IMR-90 (cell line): ENCODE results near the gene HPN. TPM values are rescaled to one million over a fixed set of nuclear protein-coding genes. Genes with fewer than 3 reads are reported as not detected.

Experiments
- ATAC-seq: fragments of 200-7000 bp; cut with Tn5 transposase; 2 replicates; pipeline ENCODE4 v1.9.1; 2020; ENCODE audit warnings: low read depth, mild to moderate bottlenecking, moderate library complexity
- BruUV-seq: library from RNA; stranded (reverse); fragments of 400-500 nt; replicated peaks from 2 replicates; lab custom pipeline; 2021; lab: Mats Ljungman, UMichigan
- CTCF ChIA-PET: fragments of 300-600 bp; formaldehyde crosslinking; extraction: SDS; loops from one replicate; lab custom pipeline; 2021; ENCODE audit warnings: antibody characterized with exemption; lab: Yijun Ruan, JAX
- POLR2A ChIA-PET: fragments of 300-600 bp; sonication (Branson Sonifier 250); formaldehyde crosslinking; loops from one replicate; lab custom pipeline; 2022; ENCODE audit warnings: antibody characterized with exemption; ENCODE audit not compliant: unreplicated experiment; lab: Charles Lee
- DNase-seq: peaks from one replicate; pipeline ENCODE4 v3.0.0; 2013
- H2AFZ ChIP-seq: replicated peaks from 2 replicates; pipeline ENCODE3; 2013; ENCODE audit warnings: low read length, mild to moderate bottlenecking; ENCODE audit not compliant: poor library complexity
- H2AK5ac ChIP-seq: 2 replicates; pipeline ENCODE4 v1.6.1; 2013; ENCODE audit warnings: low read depth, low read length, inconsistent platforms
- H2AK9ac ChIP-seq: replicated peaks from 2 replicates; pipeline ENCODE3; 2013; ENCODE audit warnings: mild to moderate bottlenecking, low read depth, low read length, moderate library complexity; ENCODE audit not compliant: poor library complexity
- H2BK120ac ChIP-seq: 2 replicates; pipeline ENCODE4 v1.6.1; 2013; ENCODE audit warnings: low read depth, low read length, inconsistent platforms
- H2BK15ac ChIP-seq: 3 replicates; pipeline ENCODE4 v1.6.1; 2013; ENCODE audit warnings: low read depth, low read length, inconsistent platforms
- H2BK20ac ChIP-seq: 2 replicates; pipeline ENCODE4 v1.6.1; 2013; ENCODE audit warnings: low read depth, mild to moderate bottlenecking, inconsistent platforms, low read length, moderate library complexity
- H2BK5ac ChIP-seq: 2 replicates; pipeline ENCODE4 v1.6.1; 2013; ENCODE audit warnings: mild to moderate bottlenecking, low read depth, low read length, inconsistent platforms; ENCODE audit not compliant: poor library complexity, severe bottlenecking
- H3K14ac ChIP-seq: replicated peaks from 2 replicates; pipeline ENCODE4 v1.6.1; 2013; ENCODE audit warnings: low read depth, low read length, inconsistent platforms
- H3K18ac ChIP-seq: 2 replicates; pipeline ENCODE4 v1.6.1; 2013; ENCODE audit warnings: low read depth, low read length, control low read depth
- H3K23ac ChIP-seq: 2 replicates; pipeline ENCODE4 v1.6.1; 2013; ENCODE audit warnings: low read depth, low read length, inconsistent platforms
- H3K27ac ChIP-seq: 2 replicates; pipeline ENCODE4 v1.5.1; 2013; ENCODE audit warnings: mild to moderate bottlenecking, control low read depth, low read length; ENCODE audit not compliant: insufficient read depth
- H3K27me3 ChIP-seq: 2 replicates; pipeline ENCODE4 v1.6.1; 2013; ENCODE audit warnings: low read length; ENCODE audit not compliant: control insufficient read depth, insufficient read depth
- H3K36me3 ChIP-seq: 2 replicates; pipeline ENCODE4 v1.6.1; 2013; ENCODE audit warnings: low read length, mixed read lengths; ENCODE audit not compliant: control insufficient read depth, insufficient read depth
- H3K4ac ChIP-seq: 2 replicates; pipeline ENCODE4 v1.6.1; 2013; ENCODE audit warnings: low read depth, low read length, inconsistent platforms
- H3K4me1 ChIP-seq: 2 replicates; pipeline ENCODE4 v1.6.1; 2013; ENCODE audit warnings: low read length, mixed read lengths; ENCODE audit not compliant: control insufficient read depth, insufficient read depth
- H3K4me2 ChIP-seq: 2 replicates; pipeline ENCODE4 v1.6.1; 2013; ENCODE audit warnings: low read depth, mild to moderate bottlenecking, control low read depth, low read length, moderate library complexity
- H3K4me3 ChIP-seq: 2 replicates; pipeline ENCODE4 v1.5.1; 2013; ENCODE audit warnings: low read depth, mild to moderate bottlenecking, control low read depth, low read length, moderate library complexity; ENCODE audit not compliant: insufficient read depth
- H3K56ac ChIP-seq: 2 replicates; pipeline ENCODE4 v1.6.1; 2013; ENCODE audit warnings: low read length, inconsistent platforms; ENCODE audit not compliant: insufficient read depth; ENCODE audit errors: extremely low read depth
- H3K79me1 ChIP-seq, 2 experiments: 2 replicates each; pipeline ENCODE4 v1.6.1; 2013; ENCODE audit warnings: low read length in 2 of 2, inconsistent platforms in 1 of 2, low read depth in 1 of 2
- H3K9ac ChIP-seq: 2 replicates; pipeline ENCODE4 v1.6.1; 2013; ENCODE audit warnings: low read depth, low read length, control low read depth
- H3K9me1 ChIP-seq: 2 replicates; pipeline ENCODE4 v1.6.1; 2013; ENCODE audit warnings: low read length, inconsistent platforms; ENCODE audit not compliant: insufficient read depth
- H3K9me3 ChIP-seq: 2 replicates; pipeline ENCODE4 v1.6.1; 2013; ENCODE audit warnings: low read length; ENCODE audit not compliant: control insufficient read depth, insufficient read depth
- H4K20me1 ChIP-seq: 2 replicates; pipeline ENCODE4 v1.6.1; 2013; ENCODE audit warnings: low read length, inconsistent platforms; ENCODE audit not compliant: insufficient read depth
- H4K5ac ChIP-seq: 2 replicates; pipeline ENCODE4 v1.6.1; 2013; ENCODE audit warnings: mild to moderate bottlenecking, low read depth, low read length, control low read depth
- H4K8ac ChIP-seq, 2 experiments: 2 replicates each; pipeline ENCODE4 v1.6.1; 2013; ENCODE audit warnings: low read depth in 2 of 2, low read length in 2 of 2, control low read depth in 1 of 2, inconsistent platforms in 1 of 2
- H4K91ac ChIP-seq: 2 replicates; pipeline ENCODE4 v1.6.1; 2013; ENCODE audit warnings: low read depth, low read length, inconsistent platforms; ENCODE audit not compliant: insufficient read depth
- BHLHE40 ChIP-seq: fragments of 150-350 bp; IDR thresholded peaks from 2 replicates; pipeline ENCODE4 v1.6.1; 2016; ENCODE audit warnings: mild to moderate bottlenecking, low read depth, low read length
- CEBPB ChIP-seq: IDR thresholded peaks from 2 replicates; pipeline ENCODE4 v1.6.1; 2012; ENCODE audit warnings: low read depth, low read length, improper control_type of control experiment
- CHD1 ChIP-seq: IDR thresholded peaks from 2 replicates; pipeline ENCODE4 v1.6.1; 2012; ENCODE audit warnings: low read depth, low read length, improper control_type of control experiment
- CTCF ChIP-seq: conservative IDR thresholded peaks from 2 replicates; pipeline ENCODE4 v1.5.1; 2012; ENCODE audit warnings: mild to moderate bottlenecking, low read depth, low read length, improper control_type of control experiment
- FOS ChIP-seq: fragments of 150-350 bp; IDR thresholded peaks from 2 replicates; pipeline ENCODE4 v1.6.1; 2016; ENCODE audit warnings: low read depth, low read length
- MAFK ChIP-seq: IDR thresholded peaks from 2 replicates; pipeline ENCODE4 v1.6.1; 2012; ENCODE audit warnings: low read depth, low read length, improper control_type of control experiment
- MAZ ChIP-seq: IDR thresholded peaks from 2 replicates; pipeline ENCODE4 v1.6.1; 2012; ENCODE audit warnings: low read depth, mild to moderate bottlenecking, low read length, improper control_type of control experiment, moderate library complexity, borderline replicate concordance
- MXI1 ChIP-seq: IDR thresholded peaks from 2 replicates; pipeline ENCODE4 v1.6.1; 2012; ENCODE audit warnings: low read depth, mild to moderate bottlenecking, low read length, moderate library complexity, borderline replicate concordance
- POLR2A ChIP-seq: IDR thresholded peaks from 2 replicates; pipeline ENCODE4 v1.6.1; 2012; ENCODE audit warnings: mild to moderate bottlenecking, low read depth, low read length
- RAD21 ChIP-seq: IDR thresholded peaks from 2 replicates; pipeline ENCODE4 v1.6.1; 2012; ENCODE audit warnings: low read length, improper control_type of control experiment
- RCOR1 ChIP-seq: IDR thresholded peaks from 2 replicates; pipeline ENCODE4 v1.6.1; 2012; ENCODE audit warnings: mild to moderate bottlenecking, low read length, improper control_type of control experiment; ENCODE audit not compliant: insufficient replicate concordance
- RFX5 ChIP-seq: IDR thresholded peaks from 2 replicates; pipeline ENCODE4 v1.8.0; 2012; ENCODE audit warnings: low read depth, mild to moderate bottlenecking, low read length, moderate library complexity
- SMC3 ChIP-seq: fragments of 150-350 bp; IDR thresholded peaks from 2 replicates; pipeline ENCODE4 v1.6.1; 2016; ENCODE audit warnings: low read depth, mild to moderate bottlenecking, antibody characterized with exemption, low read length, moderate library complexity
- USF2 ChIP-seq: fragments of 150-350 bp; IDR thresholded peaks from 2 replicates; pipeline ENCODE4 v1.6.1; 2017; ENCODE audit warnings: mild to moderate bottlenecking, antibody characterized with exemption, low read length, low read depth
- WGBS, 2 experiments: methylation state at CpG; one replicate each; pipeline versions ENCODE4 v1.1.5 to v1.1.7; 2013; ENCODE audit warnings: missing lambda C conversion rate in 2 of 2; ENCODE audit not compliant: insufficient read length in 1 of 2; ENCODE audit errors: extremely low coverage in 2 of 2; 5-methylcytosine and 5-hydroxymethylcytosine counted together
- dilution Hi-C: fragments of 300-500 bp; cut with HindIII; formaldehyde crosslinking; loops from one replicate; pipeline ENCODE4 v1.14.3; 2018; ENCODE audit warnings: low sequenced_read_pairs; ENCODE audit not compliant: unreplicated experiment
- in situ Hi-C: fragments of 300-500 bp; cut with MboI; formaldehyde crosslinking; loops from 3 replicates; pipeline ENCODE4 v1.14.3; 2019; ENCODE audit warnings: low sequenced_read_pairs, inconsistent platforms, mixed read lengths
- intact Hi-C: fragments of 100-400 bp; cut with micrococcal nuclease; formaldehyde crosslinking; loops from 2 replicates; pipeline ENCODE4 v1.10.0; 2022
- polyA plus RNA-seq, 3 experiments: library from polyadenylated mRNA; depleted of rRNA; stranded (reverse); fragments of >200 nt; gene quantifications; 2 replicates each; pipeline ENCODE4 v1.2.3, GENCODE V29; 2012; ENCODE audit warnings: low replicate concordance in 1 of 3
- total RNA-seq: library from RNA; depleted of rRNA; stranded (reverse); fragments of >200 nt; gene quantifications from 2 replicates; pipeline ENCODE4 v1.2.3, GENCODE V29; 2012
- TF ChIP-seq, protein P1 (sequence below): fragments of 150-350 bp; IDR thresholded peaks from 2 replicates; pipeline ENCODE4 v1.6.1; 2016; ENCODE audit warnings: low read depth, mild to moderate bottlenecking, low read length, moderate library complexity, borderline replicate concordance

Gene HPN
- total and polyA plus RNA-seq, 2 of the 4 experiments (the other 2 are of a cell fraction): not detected

DNA sequence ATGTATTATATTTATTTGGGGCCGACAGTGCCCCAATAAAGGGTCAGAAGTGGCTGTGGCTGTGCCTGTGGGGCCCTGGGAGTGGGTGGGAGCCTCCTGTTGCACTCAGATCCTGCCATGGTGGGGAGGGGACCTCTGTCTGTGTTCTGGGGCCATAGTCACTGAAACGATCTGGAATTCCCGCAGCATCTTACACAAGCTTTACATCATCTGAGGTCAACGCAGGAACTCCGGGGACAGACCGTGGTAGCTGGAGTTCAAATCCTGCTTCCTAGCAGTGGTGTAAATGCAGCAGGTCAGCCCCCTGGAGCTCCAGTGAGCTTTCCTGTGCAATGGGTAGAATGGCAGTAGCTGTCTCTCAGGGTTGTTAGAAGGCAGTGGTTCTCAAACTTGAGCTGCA lies 15.1 kb upstream of the HPN start:
- Histone ChIP-seq H3K27ac (no peak overlapping the region), H3K9me3 (no peaks in the 10 kb centered on the region), H2BK5ac (no peak overlapping the region), H4K8ac (no peak overlapping the region), H4K5ac (no peak overlapping the region), H2AFZ (no peak overlapping the region), H3K79me1 (no peaks in the 10 kb centered on the region), H2AK5ac (no peak overlapping the region), H4K20me1 (no peaks in the 10 kb centered on the region; the same call in 1 of the 2 replicates), H3K4me2 (no peak overlapping the region), H3K4me3 (no peak overlapping the region), H2BK15ac (no peak overlapping the region), H2BK120ac (no peak overlapping the region), H2BK20ac (no peak overlapping the region), H3K4ac (no peak overlapping the region), H3K56ac (no peak overlapping the region), H4K91ac (no peak overlapping the region), H3K4me1 (peaks cover 3% of the 10 kb centered on the region; the same call in 1 of the 2 replicates), H2AK9ac (no peak overlapping the region), H3K36me3 (peaks cover 54% of the 10 kb centered on the region), H3K18ac (no peak overlapping the region), H3K27me3 (no peaks in the 10 kb centered on the region), H3K14ac (no peak overlapping the region), H3K9ac (no peak overlapping the region), H3K9me1 (no peaks in the 10 kb centered on the region), H3K23ac (no peak overlapping the region)
- dilution Hi-C loops: no loop called here
- in situ Hi-C loops: no loop called here
- BruUV-seq: no TSS peak
- intact Hi-C loops: no loop called here
- DNase-seq (no peak), ATAC-seq (no peak)
- POLR2A ChIA-PET: no interaction called here
- CTCF ChIA-PET: no interaction called here
- TF ChIP-seq MXI1 (no peak), MAZ (no peak), USF2 (no peak), FOS (no peak), CEBPB (no peak), SMC3 (no peak), RAD21 (no peak), CHD1 (no peak), BHLHE40 (no peak), MAFK (no peak), RCOR1 (no peak), POLR2A (no peak), CTCF (no peak), RFX5 (no peak)
- TF ChIP-seq, protein P1, sequence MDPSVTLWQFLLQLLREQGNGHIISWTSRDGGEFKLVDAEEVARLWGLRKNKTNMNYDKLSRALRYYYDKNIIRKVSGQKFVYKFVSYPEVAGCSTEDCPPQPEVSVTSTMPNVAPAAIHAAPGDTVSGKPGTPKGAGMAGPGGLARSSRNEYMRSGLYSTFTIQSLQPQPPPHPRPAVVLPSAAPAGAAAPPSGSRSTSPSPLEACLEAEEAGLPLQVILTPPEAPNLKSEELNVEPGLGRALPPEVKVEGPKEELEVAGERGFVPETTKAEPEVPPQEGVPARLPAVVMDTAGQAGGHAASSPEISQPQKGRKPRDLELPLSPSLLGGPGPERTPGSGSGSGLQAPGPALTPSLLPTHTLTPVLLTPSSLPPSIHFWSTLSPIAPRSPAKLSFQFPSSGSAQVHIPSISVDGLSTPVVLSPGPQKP: no peak
- 100% methylated on average over 1 of the region's 6 CpGs; no CpG with 5 or more reads in 1 of the 2 experiments for WGBS, 2 experiments
